Activated naive CD4-positive, alpha-beta T cell treated with anti-CD3 and anti-CD28 coated beads, Interleukin-2, amount 10 ng/mL, durations not matched to agents 7 days and 5 days (primary cell): Measurements from ENCODE around the gene DNAJB9.
"Not testable (repeated sequence)": the region's sequence is repeated elsewhere in the genome, so short reads cannot be mapped to it uniquely, and the experiment has no call there.

Experiments
- CTCF ChIA-PET: fragments of 350-600 bp; sonication (Branson Sonifier 250); formaldehyde crosslinking; loops from one replicate; lab custom pipeline; 2021; ENCODE audit warnings: antibody characterized with exemption; lab: Charles Lee
- DNase-seq: peaks from one replicate; pipeline ENCODE4 v3.0.0-alpha.2; 2020
- H3K27ac Mint-ChIP-seq: one replicate; pipeline ENCODE4 v1.8.0; 2021; ENCODE audit warnings: mild to moderate bottlenecking, moderate library complexity, mixed read lengths
- H3K27me3 Mint-ChIP-seq: one replicate; pipeline ENCODE4 v1.8.0; 2021; ENCODE audit warnings: mild to moderate bottlenecking, mixed read lengths
- H3K36me3 Mint-ChIP-seq: one replicate; pipeline ENCODE4 v1.8.0; 2021; ENCODE audit warnings: mixed read lengths
- H3K4me1 Mint-ChIP-seq: one replicate; pipeline ENCODE4 v1.8.0; 2021; ENCODE audit warnings: mixed read lengths
- H3K4me3 Mint-ChIP-seq: one replicate; pipeline ENCODE4 v1.8.0; 2021; ENCODE audit warnings: mild to moderate bottlenecking, moderate library complexity, mixed read lengths
- H3K9me3 Mint-ChIP-seq: one replicate; pipeline ENCODE4 v1.8.0; 2021; ENCODE audit warnings: mixed read lengths

DNAJB9 gene

DNA sequence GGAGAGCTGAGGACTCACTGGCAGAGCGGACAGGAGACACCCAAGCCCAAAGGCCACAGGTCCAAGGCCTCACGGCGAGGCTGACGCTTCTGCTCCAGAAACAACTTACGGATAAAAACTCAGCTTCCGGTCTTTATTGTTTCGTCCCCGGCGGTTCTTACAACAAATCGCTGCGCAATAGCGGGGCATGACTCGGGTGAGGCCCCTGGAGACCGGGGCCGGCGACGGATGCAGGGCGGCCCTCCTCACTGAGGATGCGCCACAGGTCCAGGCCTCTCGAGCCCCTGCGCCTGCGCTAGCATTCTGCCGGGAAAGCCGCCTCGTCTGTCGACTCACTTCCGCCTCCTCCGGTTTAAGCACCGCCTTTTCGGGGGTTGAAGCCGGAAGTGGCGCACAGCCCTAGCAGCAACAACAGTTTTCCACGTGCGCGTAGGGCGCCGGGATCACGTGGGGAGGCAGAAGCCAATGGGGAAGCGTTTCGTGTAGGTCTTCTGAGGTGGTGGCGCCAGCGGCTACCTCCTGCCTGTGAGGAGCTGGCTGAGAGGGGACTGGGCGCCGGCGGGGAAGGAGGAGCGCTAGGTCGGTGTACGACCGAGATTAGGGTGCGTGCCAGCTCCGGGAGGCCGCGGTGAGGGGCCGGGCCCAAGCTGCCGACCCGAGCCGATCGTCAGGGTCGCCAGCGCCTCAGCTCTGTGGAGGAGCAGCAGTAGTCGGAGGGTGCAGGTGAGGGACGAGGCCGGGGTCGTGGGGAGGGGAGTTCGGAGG lies at the start of gene DNAJB9, which contains the start of gene THAP5:
Gene DNAJB9 (plus strand): TSS at position 494 of the 765 bp plus-strand sequence. CDS start 1,853 bp downstream, outside the sequence.
Gene THAP5 (minus strand): TSS at position 326 of the 765 bp plus-strand sequence. CDS start 137 bp downstream, at position 189.
- Mint-ChIP-seq H3K4me3 (peak within 1 kb of the TSS; percentile 94), H3K9me3 (peaks cover 2% of the 10 kb centered on the region), H3K4me1 (peaks cover 53% of the 10 kb centered on the region), H3K36me3 (peaks cover 43% of the 10 kb centered on the region), H3K27me3 (peaks cover 4% of the 10 kb centered on the region), H3K27ac (peak within 1 kb of the TSS; percentile 100)
- CTCF ChIA-PET: no interaction called here
- peak; percentile 100 for DNase-seq

- no peak for DNase-seq
- CTCF ChIA-PET: no interaction called here
- peaks cover 43% of the 10 kb centered on the region for H3K4me1 Mint-ChIP-seq
- no peaks in the 10 kb centered on the region for H3K9me3 Mint-ChIP-seq
- H3K27ac Mint-ChIP-seq: peak overlapping the region; percentile 19
- no peaks in the 10 kb centered on the region for H3K27me3 Mint-ChIP-seq
- peaks cover 29% of the 10 kb centered on the region for H3K36me3 Mint-ChIP-seq
- peak overlapping the region; percentile 1 for H3K4me3 Mint-ChIP-seq
These were observed 46.9 kb upstream of the DNAJB9 start for GRCh38 chr7:108522780-108523179.

- CTCF ChIA-PET: interaction anchor here (1.5 kb wide), 1 partner anchor 35 kb away, joined by 3 read pairs; no protein-coding TSS in a partner anchor
- DNase-seq: no peak
- Mint-ChIP-seq H3K27me3 (no peaks in the 10 kb centered on the region), H3K4me1 (peaks cover 43% of the 10 kb centered on the region), H3K9me3 (no peaks in the 10 kb centered on the region), H3K4me3 (peak overlapping the region; percentile 92), H3K27ac (peak overlapping the region; percentile 99), H3K36me3 (peaks cover 12% of the 10 kb centered on the region)
These were observed 44.2 kb upstream of the DNAJB9 start for GRCh38 chr7:108525327-108525984.

GRCh38 chr7:108525985-108526767 lies 43.5 kb upstream of the DNAJB9 start, which contains the start of gene PNPLA8:
Gene PNPLA8 (minus strand): TSS chr7:108526135. CDS start chr7:108515491, 10,644 bp downstream.
- peak; percentile 100 for DNase-seq
- H3K36me3 Mint-ChIP-seq: peaks cover 10% of the 10 kb centered on the region
- H3K4me1 Mint-ChIP-seq: peaks cover 42% of the 10 kb centered on the region
- H3K9me3 Mint-ChIP-seq: no peaks in the 10 kb centered on the region
- no peaks in the 10 kb centered on the region for H3K27me3 Mint-ChIP-seq
- H3K4me3 Mint-ChIP-seq: peak within 1 kb of the TSS; percentile 92
- CTCF ChIA-PET: interaction anchor here (0.5 to 1.5 kb wide), 2 partner anchors 34 to 345 kb away, joined by 3 read pairs; no protein-coding TSS in a partner anchor
- peak within 1 kb of the TSS; percentile 99 for H3K27ac Mint-ChIP-seq

GRCh38 chr7:108526768-108527017 lies 43.0 kb upstream of the DNAJB9 start:
- peaks cover 37% of the 10 kb centered on the region for H3K4me1 Mint-ChIP-seq
- H3K27me3 Mint-ChIP-seq: no peaks in the 10 kb centered on the region
- H3K36me3 Mint-ChIP-seq: peaks cover 6% of the 10 kb centered on the region
- no peaks in the 10 kb centered on the region for H3K9me3 Mint-ChIP-seq
- peak overlapping the region; percentile 99 for H3K27ac Mint-ChIP-seq
- CTCF ChIA-PET: interaction anchor here (0.5 kb wide), 1 partner anchor 345 kb away, joined by 3 read pairs; no protein-coding TSS in a partner anchor
- no peak for DNase-seq
- peak overlapping the region; percentile 92 for H3K4me3 Mint-ChIP-seq

- H3K4me1 Mint-ChIP-seq: peaks cover 25% of the 10 kb centered on the region
- no peak overlapping the region for H3K4me3 Mint-ChIP-seq
- CTCF ChIA-PET: no interaction called here
- peak overlapping the region; percentile 17 for H3K27ac Mint-ChIP-seq
- DNase-seq: no peak
- H3K36me3 Mint-ChIP-seq: peaks cover 1% of the 10 kb centered on the region
- H3K27me3 Mint-ChIP-seq: peaks cover 3% of the 10 kb centered on the region
- no peaks in the 10 kb centered on the region for H3K9me3 Mint-ChIP-seq
These were observed 41.4 kb upstream of the DNAJB9 start for GRCh38 chr7:108528183-108528712.

DNA sequence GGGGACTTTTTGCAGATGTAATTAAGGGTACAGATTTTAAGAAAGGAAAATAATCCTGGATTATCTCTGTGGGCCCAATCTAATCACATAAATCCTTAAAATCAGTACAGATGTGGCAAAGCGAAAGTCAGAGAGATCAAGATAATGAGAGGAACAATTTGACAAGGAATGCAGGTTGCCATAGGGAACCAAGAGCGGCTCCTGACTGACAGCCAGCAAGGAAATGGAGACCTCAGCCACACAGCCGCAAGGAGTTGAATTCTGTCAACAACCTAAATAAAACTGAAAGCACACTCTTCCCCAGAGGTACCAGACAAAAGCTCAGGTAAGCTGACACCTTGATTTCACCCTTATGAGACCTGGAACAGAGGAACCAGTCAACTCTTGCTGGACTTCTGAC lies 40.3 kb upstream of the DNAJB9 start:
- H3K27me3 Mint-ChIP-seq: peaks cover 3% of the 10 kb centered on the region
- H3K4me1 Mint-ChIP-seq: peaks cover 14% of the 10 kb centered on the region
- no peaks in the 10 kb centered on the region for H3K9me3 Mint-ChIP-seq
- CTCF ChIA-PET: no interaction called here
- no peak overlapping the region for H3K27ac Mint-ChIP-seq
- H3K4me3 Mint-ChIP-seq: no peak overlapping the region
- DNase-seq: no peak
- H3K36me3 Mint-ChIP-seq: peaks cover 1% of the 10 kb centered on the region

DNA sequence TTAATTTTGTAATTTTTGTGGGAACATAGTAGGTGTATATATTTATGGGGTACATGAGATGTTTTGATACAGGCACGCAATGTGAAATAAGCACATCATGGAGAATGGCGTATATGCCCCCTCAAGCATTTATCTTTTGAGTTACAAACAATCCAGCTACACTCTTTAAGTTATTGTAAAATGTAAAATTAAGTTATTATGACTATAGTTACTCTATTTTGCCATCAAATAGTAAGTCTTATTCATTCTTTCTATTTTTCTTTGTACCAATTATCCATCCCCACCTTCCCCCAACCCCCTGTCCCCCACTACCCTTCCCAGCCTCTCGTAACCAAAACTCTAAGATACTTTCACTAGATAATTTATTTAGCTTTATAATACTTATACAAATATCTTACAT lies 36.0 kb upstream of the DNAJB9 start:
- no peaks in the 10 kb centered on the region for H3K4me1 Mint-ChIP-seq
- no peak overlapping the region for H3K4me3 Mint-ChIP-seq
- no peaks in the 10 kb centered on the region for H3K36me3 Mint-ChIP-seq
- H3K27ac Mint-ChIP-seq: no peak overlapping the region
- CTCF ChIA-PET: no interaction called here
- no peaks in the 10 kb centered on the region for H3K9me3 Mint-ChIP-seq
- no peak for DNase-seq
- H3K27me3 Mint-ChIP-seq: peaks cover 17% of the 10 kb centered on the region

- DNase-seq: no peak
- CTCF ChIA-PET: no interaction called here
- Mint-ChIP-seq H3K4me3 (no peak overlapping the region), H3K4me1 (no peaks in the 10 kb centered on the region), H3K36me3 (no peaks in the 10 kb centered on the region), H3K27me3 (peaks cover 17% of the 10 kb centered on the region), H3K9me3 (no peaks in the 10 kb centered on the region), H3K27ac (peak overlapping the region; percentile 34)
These were observed 34.4 kb upstream of the DNAJB9 start for GRCh38 chr7:108535257-108535656.

DNA sequence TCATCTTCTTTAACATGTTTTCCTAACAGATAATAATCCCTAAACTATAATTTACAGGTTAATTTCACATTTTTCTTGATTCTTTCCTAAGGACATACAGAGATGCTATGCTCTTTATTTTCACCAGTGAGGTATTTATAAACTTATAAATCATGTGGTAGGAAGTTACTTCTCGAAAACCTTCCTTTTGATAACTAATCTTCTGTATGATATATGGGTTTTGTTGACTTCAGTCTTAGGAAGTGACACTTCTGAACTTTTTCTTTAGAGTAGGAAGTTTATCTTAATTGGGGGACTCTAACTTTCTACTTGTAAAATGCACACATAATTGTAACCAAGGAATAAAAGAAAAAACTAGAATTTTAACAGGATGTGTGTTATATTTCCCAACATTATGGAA lies 33.9 kb upstream of the DNAJB9 start:
- DNase-seq: no peak
- H3K27me3 Mint-ChIP-seq: peaks cover 17% of the 10 kb centered on the region
- H3K27ac Mint-ChIP-seq: no peak overlapping the region
- no peak overlapping the region for H3K4me3 Mint-ChIP-seq
- no peaks in the 10 kb centered on the region for H3K4me1 Mint-ChIP-seq
- no peaks in the 10 kb centered on the region for H3K9me3 Mint-ChIP-seq
- no peaks in the 10 kb centered on the region for H3K36me3 Mint-ChIP-seq
- CTCF ChIA-PET: no interaction called here

- no peaks in the 10 kb centered on the region for H3K9me3 Mint-ChIP-seq
- CTCF ChIA-PET: no interaction called here
- H3K27me3 Mint-ChIP-seq: peaks cover 13% of the 10 kb centered on the region
- H3K4me3 Mint-ChIP-seq: no peak overlapping the region
- H3K27ac Mint-ChIP-seq: no peak overlapping the region
- H3K4me1 Mint-ChIP-seq: no peaks in the 10 kb centered on the region
- DNase-seq: no peak
- H3K36me3 Mint-ChIP-seq: no peaks in the 10 kb centered on the region
These were observed 32.4 kb upstream of the DNAJB9 start for GRCh38 chr7:108537229-108537628.

DNA sequence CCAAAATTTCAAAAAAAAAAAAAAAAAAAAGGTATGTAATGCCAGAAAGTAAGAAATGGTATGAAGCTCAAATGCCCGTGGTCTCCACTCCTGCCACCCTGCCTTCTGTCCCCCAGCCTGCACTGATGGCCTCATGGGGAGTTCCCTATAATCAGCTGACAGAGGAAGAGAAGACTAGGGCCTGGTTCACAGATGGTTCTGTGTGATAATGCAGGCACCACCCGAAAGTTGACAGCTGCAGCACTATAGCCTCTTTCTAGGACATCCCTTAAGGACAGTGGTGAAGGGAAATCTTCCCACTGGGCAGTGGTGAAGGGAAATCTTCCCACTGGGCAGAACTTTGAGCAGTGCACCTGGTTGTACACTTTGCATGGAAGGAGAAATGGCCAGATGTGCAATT lies 31.4 kb upstream of the DNAJB9 start:
- H3K4me1 Mint-ChIP-seq, H3K27ac Mint-ChIP-seq, H3K4me3 Mint-ChIP-seq, H3K9me3 Mint-ChIP-seq, DNase-seq, H3K36me3 Mint-ChIP-seq, CTCF ChIA-PET: not testable (repeated sequence)
- peaks cover 13% of the 10 kb centered on the region for H3K27me3 Mint-ChIP-seq

- DNase-seq, H3K4me3 Mint-ChIP-seq, H3K4me1 Mint-ChIP-seq, CTCF ChIA-PET, H3K36me3 Mint-ChIP-seq, H3K9me3 Mint-ChIP-seq, H3K27ac Mint-ChIP-seq: not testable (repeated sequence)
- H3K27me3 Mint-ChIP-seq: peaks cover 13% of the 10 kb centered on the region
These were observed 31.0 kb upstream of the DNAJB9 start for GRCh38 chr7:108538685-108539084.

GRCh38 chr7:108541478-108541877 lies 28.2 kb upstream of the DNAJB9 start:
- no peaks in the 10 kb centered on the region for H3K36me3 Mint-ChIP-seq
- CTCF ChIA-PET: no interaction called here
- H3K27ac Mint-ChIP-seq: no peak overlapping the region
- no peak for DNase-seq
- no peak overlapping the region for H3K4me3 Mint-ChIP-seq
- no peaks in the 10 kb centered on the region for H3K4me1 Mint-ChIP-seq
- H3K27me3 Mint-ChIP-seq: peaks cover 4% of the 10 kb centered on the region
- no peaks in the 10 kb centered on the region for H3K9me3 Mint-ChIP-seq
